SJSA1 (cell line): ENCODE results near the gene PPFIA1. TPM values are rescaled to one million over a fixed set of nuclear protein-coding genes. Genes with fewer than 3 reads are reported as not detected.

Experiments
- DNase-seq, 2 experiments: peaks; one replicate each; pipeline ENCODE4 v3.0.0-alpha.2; 2015 to 2020; ENCODE audit warnings: low spot score in 2 of 2, low read depth in 1 of 2
- H3K27ac ChIP-seq: fragments of 250-450 bp; sonication (Bioruptor Pico); 2 replicates; pipeline ENCODE4 v1.5.1; 2020; ENCODE audit warnings: mild to moderate bottlenecking, moderate library complexity
- H3K27me3 ChIP-seq: fragments of 250-450 bp; sonication (Bioruptor Pico); replicated peaks from 2 replicates; pipeline ENCODE4 v1.5.1; 2020; ENCODE audit warnings: mild to moderate bottlenecking, moderate library complexity
- H3K36me3 ChIP-seq: fragments of 250-450 bp; sonication (Bioruptor Pico); 2 replicates; pipeline ENCODE4 v1.5.1; 2020; ENCODE audit warnings: mild to moderate bottlenecking
- H3K4me1 ChIP-seq: fragments of 250-450 bp; sonication (Bioruptor Pico); replicated peaks from 2 replicates; pipeline ENCODE4 v1.6.1; 2021; ENCODE audit warnings: mild to moderate bottlenecking
- H3K4me3 ChIP-seq: fragments of 250-450 bp; sonication (Bioruptor Pico); 2 replicates; pipeline ENCODE4 v1.5.1; 2020; ENCODE audit warnings: mild to moderate bottlenecking
- H3K9me3 ChIP-seq: fragments of 250-450 bp; sonication (Bioruptor Pico); replicated peaks from 2 replicates; pipeline ENCODE4 v1.5.1; 2020; ENCODE audit warnings: mild to moderate bottlenecking
- total RNA-seq: library from RNA; depleted of rRNA; stranded (reverse); fragments of >200 nt; shearing (Covaris generic); gene quantifications from 2 replicates; pipeline ENCODE4 v1.2.3, GENCODE V29; 2014

Gene PPFIA1
- total RNA-seq, 1 experiment from 2014 or later: 106 TPM

GRCh38 chr11:70352100-70352499 is 81.6 kb downstream of the PPFIA1 start:
- Histone ChIP-seq H3K36me3 (peaks cover 91% of the 10 kb centered on the region), H3K9me3 (no peaks in the 10 kb centered on the region), H3K27ac (no peak overlapping the region), H3K4me1 (no peaks in the 10 kb centered on the region), H3K27me3 (no peaks in the 10 kb centered on the region; the same call in 1 of the 2 replicates), H3K4me3 (no peak overlapping the region)
- no peak for DNase-seq

- Histone ChIP-seq H3K9me3 (no peaks in the 10 kb centered on the region), H3K4me1 (no peaks in the 10 kb centered on the region), H3K27ac (no peak overlapping the region), H3K4me3 (no peak overlapping the region), H3K27me3 (no peaks in the 10 kb centered on the region), H3K36me3 (peaks cover 90% of the 10 kb centered on the region)
- peak in 1 of 2 experiments; percentile 49 for DNase-seq
Measured at GRCh38 chr11:70352601-70353000, 82.1 kb downstream of the PPFIA1 start.

- H3K4me3 ChIP-seq: no peak overlapping the region
- H3K4me1 ChIP-seq: no peaks in the 10 kb centered on the region
- peaks cover 90% of the 10 kb centered on the region for H3K36me3 ChIP-seq
Measured at GRCh38 chr11:70353329-70353728, 82.8 kb downstream of the PPFIA1 start.

DNA sequence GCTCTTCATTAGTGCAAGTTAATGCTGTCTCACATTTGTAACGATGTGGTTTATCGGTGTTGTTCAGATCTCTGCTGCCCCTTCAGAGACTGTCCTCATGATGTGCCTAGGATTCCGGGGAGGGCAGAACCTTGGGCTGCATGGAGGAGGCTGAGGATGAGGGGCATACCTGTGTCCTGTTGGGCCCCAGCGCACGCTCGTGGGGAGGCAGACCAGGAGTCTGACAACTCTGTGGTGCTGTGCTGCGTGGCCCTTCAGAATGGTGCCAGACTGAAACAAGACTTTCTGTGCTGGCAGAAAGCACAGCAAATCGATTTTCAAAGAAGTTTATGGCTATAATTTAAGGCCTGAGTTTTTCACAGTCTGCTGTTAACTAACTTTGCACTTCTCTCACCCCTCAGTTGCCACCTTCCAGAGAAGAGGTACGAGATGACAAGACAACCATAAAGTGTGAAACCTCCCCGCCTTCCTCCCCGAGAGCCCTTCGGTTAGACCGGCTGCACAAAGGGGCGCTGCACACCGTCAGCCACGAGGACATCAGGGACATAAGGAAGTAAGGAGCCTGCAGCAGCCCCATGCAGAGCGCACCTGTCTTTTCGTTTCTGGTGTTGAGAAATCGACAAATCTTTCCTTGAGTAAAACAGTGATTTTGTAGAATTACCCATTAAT is 83.5 kb downstream of the PPFIA1 start:
- H3K36me3 ChIP-seq: peaks cover 90% of the 10 kb centered on the region

More at GRCh38 chr11:70353329-70353728, 82.8 kb downstream of the PPFIA1 start:
- Histone ChIP-seq H3K27me3 (no peaks in the 10 kb centered on the region), H3K27ac (no peak overlapping the region), H3K9me3 (no peaks in the 10 kb centered on the region)
- DNase-seq: no peak

GRCh38 chr11:70354629-70355028 is 84.1 kb downstream of the PPFIA1 start:
- no peaks in the 10 kb centered on the region for H3K4me1 ChIP-seq
- no peaks in the 10 kb centered on the region for H3K27me3 ChIP-seq

More for the DNA sequence above, 83.5 kb downstream of the PPFIA1 start:
- H3K4me3 ChIP-seq: no peak overlapping the region
- H3K4me1 ChIP-seq: no peaks in the 10 kb centered on the region
- no peaks in the 10 kb centered on the region for H3K9me3 ChIP-seq
- H3K27ac ChIP-seq: no peak overlapping the region
- no peaks in the 10 kb centered on the region for H3K27me3 ChIP-seq
- peak in 1 of 2 experiments; percentile 46 for DNase-seq

DNA sequence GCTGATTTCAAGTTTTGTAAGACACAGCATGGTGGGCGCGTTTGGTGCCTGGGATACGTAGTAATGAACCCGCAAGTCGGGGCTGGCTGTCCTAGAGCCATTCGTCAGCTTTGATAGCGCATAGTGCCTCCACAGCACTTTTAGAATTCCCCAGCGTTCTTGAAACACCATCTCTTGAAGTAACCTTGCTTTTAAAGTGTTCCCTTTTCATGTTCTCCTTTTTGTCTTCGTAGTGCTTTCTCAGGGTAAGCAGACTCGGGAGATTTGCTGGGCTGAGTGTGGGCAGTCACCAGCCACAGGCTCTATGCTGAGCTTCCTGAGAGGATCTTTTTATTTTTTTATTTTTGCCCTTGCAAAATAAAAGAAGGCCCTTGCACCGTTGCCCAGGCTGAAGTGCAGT is 88.3 kb downstream of the PPFIA1 start:
- peaks cover 93% of the 10 kb centered on the region for H3K36me3 ChIP-seq
- H3K27me3 ChIP-seq: no peaks in the 10 kb centered on the region
- H3K4me1 ChIP-seq: no peaks in the 10 kb centered on the region
- no peak overlapping the region for H3K27ac ChIP-seq
- H3K9me3 ChIP-seq: no peaks in the 10 kb centered on the region
- no peak overlapping the region for H3K4me3 ChIP-seq
- DNase-seq: peak in 1 of 2 experiments; percentile 45

More at GRCh38 chr11:70354629-70355028, 84.1 kb downstream of the PPFIA1 start:
- no peak for DNase-seq
- Histone ChIP-seq H3K36me3 (peaks cover 90% of the 10 kb centered on the region), H3K4me3 (no peak overlapping the region), H3K27ac (no peak overlapping the region), H3K9me3 (no peaks in the 10 kb centered on the region)

GRCh38 chr11:70359451-70360205 is 89.1 kb downstream of the PPFIA1 start:
- H3K27me3 ChIP-seq: no peaks in the 10 kb centered on the region
- H3K9me3 ChIP-seq: no peaks in the 10 kb centered on the region
- H3K4me1 ChIP-seq: no peaks in the 10 kb centered on the region
- H3K36me3 ChIP-seq: peaks cover 93% of the 10 kb centered on the region
- peak in 1 of 2 experiments; percentile 53 for DNase-seq
- H3K4me3 ChIP-seq: no peak overlapping the region
- H3K27ac ChIP-seq: no peak overlapping the region

DNA sequence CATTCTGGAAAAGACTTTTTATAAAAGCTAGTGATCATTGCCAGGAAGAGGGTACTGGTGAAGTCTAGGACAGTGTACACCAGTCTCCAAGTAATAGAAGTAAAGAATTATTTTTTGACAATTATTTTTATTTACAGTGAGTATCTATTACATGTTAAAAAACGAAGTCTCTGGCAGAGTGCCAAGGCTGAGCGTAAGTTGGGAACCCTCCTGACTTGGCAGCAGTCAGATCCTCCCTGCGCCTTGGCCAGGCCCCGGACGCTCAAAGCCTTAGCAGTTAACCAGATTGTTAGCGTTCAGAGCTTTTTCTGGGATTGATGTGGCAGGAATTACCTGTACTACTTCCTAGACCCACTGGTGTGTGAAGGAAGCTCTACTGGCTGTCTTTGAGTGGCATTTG is 89.7 kb downstream of the PPFIA1 start:
- Histone ChIP-seq H3K36me3 (peaks cover 93% of the 10 kb centered on the region), H3K4me1 (no peaks in the 10 kb centered on the region), H3K4me3 (no peak overlapping the region), H3K9me3 (no peaks in the 10 kb centered on the region), H3K27ac (no peak overlapping the region), H3K27me3 (no peaks in the 10 kb centered on the region)
- peak in 1 of 2 experiments; percentile 64 for DNase-seq

- Histone ChIP-seq H3K4me1 (peaks cover 5% of the 10 kb centered on the region; the same call in 1 of the 2 replicates), H3K36me3 (peaks cover 81% of the 10 kb centered on the region), H3K9me3 (no peaks in the 10 kb centered on the region), H3K27ac (no peak overlapping the region), H3K27me3 (no peaks in the 10 kb centered on the region), H3K4me3 (no peak overlapping the region)
- no peak for DNase-seq
Measured at GRCh38 chr11:70364178-70364577, 93.7 kb downstream of the PPFIA1 start.

GRCh38 chr11:70364745-70365543 is 94.5 kb downstream of the PPFIA1 start:
- peaks cover 5% of the 10 kb centered on the region; the same call in 1 of the 2 replicates for H3K4me1 ChIP-seq
- no peaks in the 10 kb centered on the region for H3K9me3 ChIP-seq
- H3K4me3 ChIP-seq: no peak overlapping the region
- peak in 1 of 2 experiments; percentile 47 for DNase-seq
- H3K27ac ChIP-seq: no peak overlapping the region
- peaks cover 76% of the 10 kb centered on the region for H3K36me3 ChIP-seq
- H3K27me3 ChIP-seq: no peaks in the 10 kb centered on the region

DNA sequence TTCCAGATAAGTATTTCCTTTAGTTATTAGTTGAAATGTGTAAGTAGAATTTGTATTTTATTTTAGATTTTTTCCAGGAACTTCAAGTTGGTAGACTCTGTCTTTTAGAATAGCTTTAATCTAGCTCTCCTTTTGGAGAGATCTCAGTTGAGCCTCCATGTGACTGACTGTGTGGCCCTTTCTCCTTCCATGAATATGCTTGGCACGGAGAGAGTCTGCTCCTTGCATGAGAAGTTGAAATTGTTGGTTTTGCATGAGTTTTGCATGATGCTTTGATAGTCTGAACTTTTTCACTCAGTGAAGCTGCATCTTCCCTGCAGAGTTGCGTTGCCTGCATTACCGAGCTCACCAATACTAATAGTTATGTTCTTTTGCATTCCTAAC is 95.0 kb downstream of the PPFIA1 start:
- Histone ChIP-seq H3K9me3 (no peaks in the 10 kb centered on the region), H3K4me3 (no peak overlapping the region), H3K36me3 (peaks cover 71% of the 10 kb centered on the region), H3K27ac (no peak overlapping the region), H3K27me3 (no peaks in the 10 kb centered on the region), H3K4me1 (peaks cover 5% of the 10 kb centered on the region; the same call in 1 of the 2 replicates)
- DNase-seq: peak in 1 of 2 experiments; percentile 28

DNA sequence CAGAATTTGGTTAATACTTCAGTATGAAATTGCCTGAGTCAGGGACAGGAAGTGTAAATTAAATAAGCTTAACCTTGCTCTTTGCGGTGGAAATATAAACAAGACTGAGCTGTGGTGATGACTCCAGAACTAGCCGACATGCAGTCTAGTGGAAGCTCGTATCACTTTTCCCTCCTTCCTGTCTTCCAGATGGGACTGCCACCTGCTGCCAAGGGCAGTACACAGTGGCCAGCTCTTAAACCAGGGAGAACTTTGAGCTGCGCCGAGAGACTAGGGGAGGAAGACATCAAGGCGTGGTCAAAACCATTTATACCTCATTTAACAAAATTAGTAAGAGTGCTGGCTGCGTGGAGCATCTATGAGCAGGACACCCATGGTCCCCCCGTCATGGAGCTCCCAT is 96.6 kb downstream of the PPFIA1 start:
- Histone ChIP-seq H3K4me1 (peaks cover 5% of the 10 kb centered on the region; the same call in 1 of the 2 replicates), H3K36me3 (peaks cover 64% of the 10 kb centered on the region), H3K27me3 (no peaks in the 10 kb centered on the region), H3K4me3 (no peak overlapping the region), H3K9me3 (no peaks in the 10 kb centered on the region), H3K27ac (no peak overlapping the region)
- peak; percentile 40 to 56 for DNase-seq

- H3K27me3 ChIP-seq: no peaks in the 10 kb centered on the region
- no peak overlapping the region for H3K27ac ChIP-seq
- H3K4me3 ChIP-seq: no peak overlapping the region
- H3K9me3 ChIP-seq: no peaks in the 10 kb centered on the region
- peaks cover 64% of the 10 kb centered on the region for H3K36me3 ChIP-seq
- DNase-seq: peak in 1 of 2 experiments; percentile 41
- H3K4me1 ChIP-seq: peaks cover 5% of the 10 kb centered on the region; the same call in 1 of the 2 replicates
Measured at GRCh38 chr11:70368961-70369360, 98.5 kb downstream of the PPFIA1 start.
